ENCODE measurements around the gene PPP1R3D. TPM values are rescaled to one million over a fixed set of nuclear protein-coding genes. Genes with fewer than 3 reads are reported as not detected.
"Not testable (repeated sequence)": the region's sequence is repeated elsewhere in the genome, so short reads cannot be mapped to it uniquely, and the experiment has no call there.

PPP1R3D gene
- total RNA-seq, 1 donor from 2014 or later = 5.5 TPM

GRCh38 chr20:59971428-59971827 lies 31.3 kb upstream of the PPP1R3D start:
- Histone ChIP-seq H3K36me3 (ENCODE audit: control insufficient read depth, insufficient read depth, low read length) (no peaks in the 10 kb centered on the region), H3K4me3 (ENCODE audit: low read depth, low read length) (no peak overlapping the region), H3K27me3 (ENCODE audit: control insufficient read depth, insufficient read depth, low read length) (no peaks in the 10 kb centered on the region)
- TF ChIP-seq, protein P1, sequence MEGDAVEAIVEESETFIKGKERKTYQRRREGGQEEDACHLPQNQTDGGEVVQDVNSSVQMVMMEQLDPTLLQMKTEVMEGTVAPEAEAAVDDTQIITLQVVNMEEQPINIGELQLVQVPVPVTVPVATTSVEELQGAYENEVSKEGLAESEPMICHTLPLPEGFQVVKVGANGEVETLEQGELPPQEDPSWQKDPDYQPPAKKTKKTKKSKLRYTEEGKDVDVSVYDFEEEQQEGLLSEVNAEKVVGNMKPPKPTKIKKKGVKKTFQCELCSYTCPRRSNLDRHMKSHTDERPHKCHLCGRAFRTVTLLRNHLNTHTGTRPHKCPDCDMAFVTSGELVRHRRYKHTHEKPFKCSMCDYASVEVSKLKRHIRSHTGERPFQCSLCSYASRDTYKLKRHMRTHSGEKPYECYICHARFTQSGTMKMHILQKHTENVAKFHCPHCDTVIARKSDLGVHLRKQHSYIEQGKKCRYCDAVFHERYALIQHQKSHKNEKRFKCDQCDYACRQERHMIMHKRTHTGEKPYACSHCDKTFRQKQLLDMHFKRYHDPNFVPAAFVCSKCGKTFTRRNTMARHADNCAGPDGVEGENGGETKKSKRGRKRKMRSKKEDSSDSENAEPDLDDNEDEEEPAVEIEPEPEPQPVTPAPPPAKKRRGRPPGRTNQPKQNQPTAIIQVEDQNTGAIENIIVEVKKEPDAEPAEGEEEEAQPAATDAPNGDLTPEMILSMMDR (IDR thresholded peaks at IDR 0.05; ENCODE audit: insufficient read depth, low read length, poor library complexity, severe bottlenecking) = no peak
- DNase-seq (ENCODE audit: low read depth) = no peak

DNA sequence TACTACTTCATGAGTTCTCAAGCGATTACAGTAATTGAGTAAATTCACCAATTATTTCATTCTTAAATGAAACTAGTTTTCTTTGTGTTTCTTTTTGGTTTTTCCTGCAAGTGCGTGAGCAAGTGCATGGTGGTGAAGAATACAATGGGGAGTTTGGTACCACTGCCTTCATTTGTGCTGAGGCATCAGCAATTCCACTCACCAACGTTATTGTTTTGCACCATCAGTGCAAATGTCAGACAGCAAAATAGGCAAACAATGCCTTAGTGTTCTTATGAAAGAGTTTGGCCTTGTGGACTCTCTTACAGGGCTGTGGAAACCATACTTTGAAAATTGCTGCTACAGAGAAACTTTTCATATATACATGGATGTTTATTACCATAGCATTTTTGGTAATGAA lies 26.3 kb upstream of the PPP1R3D start:
- Histone ChIP-seq H3K27me3 (ENCODE audit: control insufficient read depth, insufficient read depth, low read length) (no peaks in the 10 kb centered on the region), H3K36me3 (ENCODE audit: control insufficient read depth, insufficient read depth, low read length) (no peaks in the 10 kb centered on the region)
- TF ChIP-seq, protein P1 (IDR thresholded peaks at IDR 0.05; ENCODE audit: insufficient read depth, low read length, poor library complexity, severe bottlenecking) = no peak

DNA sequence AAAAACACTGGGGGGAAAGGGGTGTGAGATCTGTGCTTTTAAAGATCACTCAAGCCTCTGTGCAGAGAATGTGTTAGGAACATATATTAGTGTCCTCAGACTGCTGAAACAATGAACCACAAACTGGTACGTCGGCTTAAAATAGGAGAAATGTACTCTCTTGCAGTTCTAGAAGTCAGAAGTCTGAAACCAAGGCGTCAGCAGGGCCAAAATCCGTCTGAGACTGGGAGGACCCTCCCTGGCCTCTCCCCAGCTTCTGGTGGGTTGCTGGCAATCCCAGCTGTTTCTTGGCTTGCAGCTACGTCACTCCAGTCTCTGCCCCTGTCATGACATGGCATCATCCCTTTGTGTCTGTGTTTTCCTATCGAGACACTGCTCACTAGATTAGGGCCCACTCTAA lies 22.1 kb upstream of the PPP1R3D start:
- TF ChIP-seq, protein P1 (IDR thresholded peaks at IDR 0.05; ENCODE audit: insufficient read depth, low read length, poor library complexity, severe bottlenecking) = no peak

More for the DNA sequence above, 26.3 kb upstream of the PPP1R3D start:
- no peak overlapping the region for H3K4me3 ChIP-seq (ENCODE audit: low read depth, low read length)
- DNase-seq (ENCODE audit: low read depth) = no peak

GRCh38 chr20:59961423-59961822 lies 21.3 kb upstream of the PPP1R3D start:
- H3K4me3 ChIP-seq (ENCODE audit: low read depth, low read length) = no peak overlapping the region
- TF ChIP-seq, protein P1 (IDR thresholded peaks at IDR 0.05; ENCODE audit: insufficient read depth, low read length, poor library complexity, severe bottlenecking) = no peak
- no peaks in the 10 kb centered on the region for H3K36me3 ChIP-seq (ENCODE audit: control insufficient read depth, insufficient read depth, low read length)
- peaks cover 2% of the 10 kb centered on the region for H3K27me3 ChIP-seq (ENCODE audit: control insufficient read depth, insufficient read depth, low read length)
- DNase-seq (ENCODE audit: low read depth) = no peak

More for the DNA sequence above, 22.1 kb upstream of the PPP1R3D start:
- DNase-seq (ENCODE audit: low read depth) = no peak
- Histone ChIP-seq H3K36me3 (ENCODE audit: control insufficient read depth, insufficient read depth, low read length) (no peaks in the 10 kb centered on the region), H3K4me3 (ENCODE audit: low read depth, low read length) (no peak overlapping the region), H3K27me3 (ENCODE audit: control insufficient read depth, insufficient read depth, low read length) (peaks cover 2% of the 10 kb centered on the region)

GRCh38 chr20:59958626-59959025 lies 18.5 kb upstream of the PPP1R3D start:
- Histone ChIP-seq H3K4me3 (ENCODE audit: low read depth, low read length) (no peak overlapping the region), H3K36me3 (ENCODE audit: control insufficient read depth, insufficient read depth, low read length) (no peaks in the 10 kb centered on the region), H3K27me3 (ENCODE audit: control insufficient read depth, insufficient read depth, low read length) (peaks cover 2% of the 10 kb centered on the region)
- no peak for DNase-seq (ENCODE audit: low read depth)
- TF ChIP-seq, protein P1 (IDR thresholded peaks at IDR 0.05; ENCODE audit: insufficient read depth, low read length, poor library complexity, severe bottlenecking) = no peak

DNA sequence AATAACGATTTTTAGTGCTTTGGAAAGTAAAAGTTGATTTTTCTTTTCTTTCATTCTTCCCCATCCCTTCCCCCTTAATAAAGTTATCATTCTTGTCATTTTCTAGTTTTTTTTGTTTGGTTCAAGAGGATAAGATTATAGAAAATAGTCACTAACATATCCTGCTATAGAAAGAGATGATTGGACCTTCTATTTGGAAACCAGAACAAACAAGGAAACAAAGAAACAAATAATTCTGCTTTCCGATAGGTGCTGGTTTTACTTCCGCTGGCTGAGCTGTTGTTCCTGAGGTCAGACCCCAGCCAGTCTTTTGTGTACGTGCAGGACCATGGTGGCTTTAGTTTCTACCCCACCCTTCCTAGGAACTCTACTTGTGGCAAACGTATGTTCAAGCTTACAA lies 18.0 kb upstream of the PPP1R3D start, which contains the start of gene CDH26:
Gene CDH26 (plus strand): TSS at position 301 of the 400 bp plus-strand sequence. CDS start 304 bp downstream, outside the sequence.
- TF ChIP-seq, protein P1 (IDR thresholded peaks at IDR 0.05; ENCODE audit: insufficient read depth, low read length, poor library complexity, severe bottlenecking) = no peak
- Histone ChIP-seq H3K36me3 (ENCODE audit: control insufficient read depth, insufficient read depth, low read length) (no peaks in the 10 kb centered on the region), H3K4me3 (ENCODE audit: low read depth, low read length) (no peak within 1 kb of the TSS), H3K27me3 (ENCODE audit: control insufficient read depth, insufficient read depth, low read length) (peaks cover 2% of the 10 kb centered on the region)
- no peak for DNase-seq (ENCODE audit: low read depth)

DNA sequence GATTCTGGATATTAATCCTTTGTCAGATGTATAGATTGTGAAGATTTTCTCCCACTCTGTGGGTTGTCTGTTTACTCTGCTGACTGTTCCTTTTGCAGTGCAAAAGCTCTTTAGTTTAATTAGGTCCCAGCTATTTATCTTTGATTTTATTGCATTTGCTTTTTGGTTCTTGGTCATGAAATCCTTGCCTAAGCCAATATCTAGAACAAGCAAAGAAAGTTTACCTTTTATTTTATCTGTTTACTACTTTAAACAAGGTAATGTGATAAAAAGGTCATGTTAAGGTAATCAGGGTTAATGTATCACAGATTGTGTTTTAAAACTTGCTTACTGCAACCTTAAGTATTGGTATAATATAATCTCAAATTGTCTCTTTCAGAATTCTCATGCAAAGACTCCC lies 17.5 kb upstream of the PPP1R3D start:
- not testable (repeated sequence) for H3K4me3 ChIP-seq (ENCODE audit: low read depth, low read length); DNase-seq (ENCODE audit: low read depth); H3K27me3 ChIP-seq (ENCODE audit: control insufficient read depth, insufficient read depth, low read length); H3K36me3 ChIP-seq (ENCODE audit: control insufficient read depth, insufficient read depth, low read length)
